Iris pigment epithelial cell (primary cell): ENCODE data around the gene DGAT2.
A peak's percentile ranks its signal among the peaks of the same experiment; 100 is the strongest.

Experiments used
- DNase-seq: peaks from one replicate; pipeline ENCODE4 v3.0.0-alpha.2; 2011; ENCODE audit warnings: low read depth

The DGAT2 gene

GRCh38 chr11:75801362-75802020 lies 32.9 kb downstream of the DGAT2 start:
- DNase-seq, result no peak

- DNase-seq, result no peak
Measured at GRCh38 chr11:75802021-75802912, 33.7 kb downstream of the DGAT2 start.

- peak; percentile 61 for DNase-seq
Measured at GRCh38 chr11:75802913-75803820, 34.6 kb downstream of the DGAT2 start.

- DNase-seq, result no peak
Measured at GRCh38 chr11:75809111-75809510, 40.5 kb downstream of the DGAT2 start.

GRCh38 chr11:75809991-75810390 lies 41.4 kb downstream of the DGAT2 start:
- no peak for DNase-seq

- DNase-seq, result no peak
Measured at GRCh38 chr11:75810637-75811390, 42.2 kb downstream of the DGAT2 start.

GRCh38 chr11:75811485-75811884 lies 42.9 kb downstream of the DGAT2 start:
- DNase-seq, result no peak

- no peak for DNase-seq
Measured at GRCh38 chr11:75812542-75813040, 44.0 kb downstream of the DGAT2 start.

- DNase-seq, result no peak
Measured at GRCh38 chr11:75813124-75813523, 44.5 kb downstream of the DGAT2 start.

- peak; percentile 44 for DNase-seq
Measured at GRCh38 chr11:75813622-75814039, 45.1 kb downstream of the DGAT2 start.

- no peak for DNase-seq
Measured at GRCh38 chr11:75814363-75814676, 45.7 kb downstream of the DGAT2 start.

- peak; percentile 100 for DNase-seq
Measured at GRCh38 chr11:75814677-75815344, 46.2 kb downstream of the DGAT2 start, which contains the start of gene UVRAG. UVRAG (plus strand) TSS chr11:75815210; CDS start chr11:75815408, 198 bp downstream.

GRCh38 chr11:75815345-75816168 lies 47.0 kb downstream of the DGAT2 start:
- DNase-seq, result peak; percentile 47

- DNase-seq, result no peak
Measured at GRCh38 chr11:75816561-75817239, 48.1 kb downstream of the DGAT2 start.

- DNase-seq, result peak; percentile 83
Measured at GRCh38 chr11:75820645-75821044, 52.1 kb downstream of the DGAT2 start.

GRCh38 chr11:75821202-75821601 lies 52.6 kb downstream of the DGAT2 start:
- no peak for DNase-seq

- no peak for DNase-seq
Measured at GRCh38 chr11:75822541-75822940, 54.0 kb downstream of the DGAT2 start.

- no peak for DNase-seq
Measured at GRCh38 chr11:75823415-75823814, 54.8 kb downstream of the DGAT2 start.

- no peak for DNase-seq
Measured at GRCh38 chr11:75823946-75824345, 55.4 kb downstream of the DGAT2 start.
